Coronary artery (tissue), 2 donors: ENCODE results near the gene CORO7.

Experiments
- DNase-seq: peaks from one replicate; pipeline ENCODE4 v3.0.0-alpha.2; 2017; ENCODE audit warnings: low spot score
- H3K27ac ChIP-seq, 2 donors: fragments of 200-600 bp; sonication (generic); one replicate each; pipeline ENCODE4 v1.5.1; 2016 to 2019
- H3K4me3 ChIP-seq: fragments of 200-600 bp; sonication (generic); 2 replicates; pipeline ENCODE4 v1.5.1; 2016; ENCODE audit warnings: mild to moderate bottlenecking, moderate library complexity
- TF ChIP-seq, protein P1 (sequence below): fragments of 200-600 bp; sonication (generic); IDR thresholded peaks from one replicate; pipeline ENCODE4 v1.5.1; 2019; ENCODE audit warnings: antibody characterized with exemption

The CORO7 gene

DNA sequence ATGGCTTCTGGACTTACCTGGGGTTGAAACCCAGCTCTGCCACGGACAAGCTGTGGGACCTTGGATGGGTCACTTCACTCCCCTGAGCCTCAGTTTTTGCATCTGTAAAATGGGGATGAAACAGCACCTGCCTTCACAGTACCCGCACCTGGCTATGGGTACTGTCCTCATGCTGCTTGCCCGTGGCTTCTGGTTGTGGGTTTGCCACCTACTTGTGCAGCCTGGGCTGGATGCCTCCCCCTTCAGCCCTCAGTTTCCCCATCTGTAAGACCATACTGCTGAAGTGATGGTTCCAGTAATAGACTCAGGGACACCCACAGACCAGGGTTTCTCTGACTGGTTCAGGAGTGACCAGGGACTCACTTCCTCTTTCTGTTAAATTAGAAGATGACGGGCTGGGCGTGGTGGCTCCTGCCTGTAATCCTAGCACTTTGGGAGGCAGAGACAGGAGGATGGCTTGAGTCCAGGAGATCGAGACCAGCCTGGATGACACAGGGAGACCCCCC is 91.1 kb downstream of the CORO7 start:
- H3K4me3 ChIP-seq, result peak overlapping the region; percentile 63
- H3K27ac ChIP-seq, result peak overlapping the region; percentile 73 to 96
- no peak for DNase-seq
- TF ChIP-seq, protein P1, sequence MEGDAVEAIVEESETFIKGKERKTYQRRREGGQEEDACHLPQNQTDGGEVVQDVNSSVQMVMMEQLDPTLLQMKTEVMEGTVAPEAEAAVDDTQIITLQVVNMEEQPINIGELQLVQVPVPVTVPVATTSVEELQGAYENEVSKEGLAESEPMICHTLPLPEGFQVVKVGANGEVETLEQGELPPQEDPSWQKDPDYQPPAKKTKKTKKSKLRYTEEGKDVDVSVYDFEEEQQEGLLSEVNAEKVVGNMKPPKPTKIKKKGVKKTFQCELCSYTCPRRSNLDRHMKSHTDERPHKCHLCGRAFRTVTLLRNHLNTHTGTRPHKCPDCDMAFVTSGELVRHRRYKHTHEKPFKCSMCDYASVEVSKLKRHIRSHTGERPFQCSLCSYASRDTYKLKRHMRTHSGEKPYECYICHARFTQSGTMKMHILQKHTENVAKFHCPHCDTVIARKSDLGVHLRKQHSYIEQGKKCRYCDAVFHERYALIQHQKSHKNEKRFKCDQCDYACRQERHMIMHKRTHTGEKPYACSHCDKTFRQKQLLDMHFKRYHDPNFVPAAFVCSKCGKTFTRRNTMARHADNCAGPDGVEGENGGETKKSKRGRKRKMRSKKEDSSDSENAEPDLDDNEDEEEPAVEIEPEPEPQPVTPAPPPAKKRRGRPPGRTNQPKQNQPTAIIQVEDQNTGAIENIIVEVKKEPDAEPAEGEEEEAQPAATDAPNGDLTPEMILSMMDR, result no peak

GRCh38 chr16:4324492-4325252 is 91.7 kb downstream of the CORO7 start:
- H3K4me3 ChIP-seq, result peak overlapping the region; percentile 63
- TF ChIP-seq, protein P1, result no peak
- H3K27ac ChIP-seq, result peak overlapping the region; percentile 73 to 96
- DNase-seq, result no peak

- no peak for DNase-seq
- H3K4me3 ChIP-seq, result peak overlapping the region; percentile 63
Measured at GRCh38 chr16:4323845-4324488, 92.4 kb downstream of the CORO7 start.

GRCh38 chr16:4323071-4323844 is 93.1 kb downstream of the CORO7 start:
- Histone ChIP-seq H3K4me3 (peak overlapping the region; percentile 63), H3K27ac (peak overlapping the region; percentile 73 to 96)
- TF ChIP-seq, protein P1, result no peak
- DNase-seq, result no peak

More at GRCh38 chr16:4323845-4324488, 92.4 kb downstream of the CORO7 start:
- TF ChIP-seq, protein P1, result no peak
- peak overlapping the region; percentile 73 to 96 for H3K27ac ChIP-seq

- TF ChIP-seq, protein P1, result no peak
- no peak for DNase-seq
- Histone ChIP-seq H3K27ac (peak overlapping the region; percentile 73 to 96), H3K4me3 (peak overlapping the region; percentile 63)
Measured at GRCh38 chr16:4322121-4323052, 94.0 kb downstream of the CORO7 start.
